ENCODE data around the gene PRSS35.

PRSS35 gene

DNA sequence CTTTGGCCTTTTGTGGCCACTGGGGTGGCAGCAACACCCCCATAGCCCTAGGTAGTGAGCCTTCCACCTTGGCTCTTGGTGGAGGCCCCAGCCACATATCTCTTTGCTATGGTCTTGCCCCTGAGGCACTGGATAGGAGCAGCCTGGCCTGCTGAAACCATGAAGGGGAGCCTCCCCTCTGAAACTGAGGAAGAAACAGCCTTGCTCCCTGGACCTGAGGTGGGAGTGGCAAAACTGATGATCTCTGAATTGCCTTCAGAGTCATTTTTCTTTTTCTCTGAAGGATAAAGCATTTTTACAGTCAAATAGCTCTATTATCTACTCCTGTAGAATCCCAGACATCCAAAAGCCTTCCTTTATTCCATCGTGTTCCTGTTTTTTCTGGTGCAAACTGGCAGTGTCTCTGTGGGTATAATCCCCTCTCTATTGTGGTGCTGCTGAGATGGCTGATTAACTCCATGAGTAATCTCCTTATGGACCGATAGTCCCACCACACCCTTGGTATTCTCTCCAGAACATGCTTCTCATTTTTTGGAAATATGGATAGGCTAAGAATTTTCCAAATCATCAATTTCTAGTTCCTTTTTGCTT is 22.0 kb upstream of the PRSS35 start (continued):
- TF ChIP-seq, protein P1, sequence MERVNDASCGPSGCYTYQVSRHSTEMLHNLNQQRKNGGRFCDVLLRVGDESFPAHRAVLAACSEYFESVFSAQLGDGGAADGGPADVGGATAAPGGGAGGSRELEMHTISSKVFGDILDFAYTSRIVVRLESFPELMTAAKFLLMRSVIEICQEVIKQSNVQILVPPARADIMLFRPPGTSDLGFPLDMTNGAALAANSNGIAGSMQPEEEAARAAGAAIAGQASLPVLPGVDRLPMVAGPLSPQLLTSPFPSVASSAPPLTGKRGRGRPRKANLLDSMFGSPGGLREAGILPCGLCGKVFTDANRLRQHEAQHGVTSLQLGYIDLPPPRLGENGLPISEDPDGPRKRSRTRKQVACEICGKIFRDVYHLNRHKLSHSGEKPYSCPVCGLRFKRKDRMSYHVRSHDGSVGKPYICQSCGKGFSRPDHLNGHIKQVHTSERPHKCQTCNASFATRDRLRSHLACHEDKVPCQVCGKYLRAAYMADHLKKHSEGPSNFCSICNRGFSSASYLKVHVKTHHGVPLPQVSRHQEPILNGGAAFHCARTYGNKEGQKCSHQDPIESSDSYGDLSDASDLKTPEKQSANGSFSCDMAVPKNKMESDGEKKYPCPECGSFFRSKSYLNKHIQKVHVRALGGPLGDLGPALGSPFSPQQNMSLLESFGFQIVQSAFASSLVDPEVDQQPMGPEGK (CRISPR knock-in tag; IDR thresholded peaks at IDR 0.05; ENCODE audit: borderline replicate concordance) = no peak
- TF ChIP-seq ZNF8 (CRISPR knock-in tag; IDR thresholded peaks at IDR 0.05) (no peak), BACH2 (CRISPR knock-in tag; IDR thresholded peaks at IDR 0.05; ENCODE audit: borderline replicate concordance) (no peak), OSR1 (CRISPR knock-in tag; IDR thresholded peaks at IDR 0.05) (no peak), SNAI2 (CRISPR knock-in tag; IDR thresholded peaks at IDR 0.05) (no peak), ISL1 (CRISPR knock-in tag; IDR thresholded peaks at IDR 0.05) (no peak)

DNA sequence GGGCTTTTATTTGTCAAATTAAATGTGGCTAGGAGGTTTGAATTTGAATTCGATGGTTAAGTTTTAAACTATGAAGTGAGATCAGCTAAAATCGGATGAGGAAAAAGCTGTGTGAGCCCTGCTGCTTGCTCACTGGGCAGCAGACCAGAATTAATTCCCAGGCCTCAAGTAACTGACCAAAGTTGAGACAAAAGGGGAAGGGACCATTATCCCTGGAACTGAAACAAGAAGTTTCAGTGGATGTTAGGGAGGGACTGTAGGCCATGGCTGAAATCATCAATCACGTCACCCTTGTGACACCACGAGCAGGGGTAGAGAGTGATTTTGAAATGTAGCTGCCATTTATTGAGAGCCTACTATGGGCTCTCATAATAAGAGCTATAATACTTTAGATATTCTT is 7.0 kb upstream of the PRSS35 start:
- ATAC-seq = no peak
- TF ChIP-seq OSR1 (CRISPR knock-in tag; IDR thresholded peaks at IDR 0.05) (no peak), GLIS3 (CRISPR knock-in tag; IDR thresholded peaks at IDR 0.05) (no peak), BACH2 (CRISPR knock-in tag; IDR thresholded peaks at IDR 0.05; ENCODE audit: borderline replicate concordance) (no peak), ZFP30 (CRISPR knock-in tag; IDR thresholded peaks at IDR 0.05) (no peak), ZC3H10 (CRISPR knock-in tag; IDR thresholded peaks at IDR 0.05) (no peak), SNAI2 (CRISPR knock-in tag; IDR thresholded peaks at IDR 0.05) (no peak), ISL1 (CRISPR knock-in tag; IDR thresholded peaks at IDR 0.05) (no peak), RARB (CRISPR knock-in tag; IDR thresholded peaks at IDR 0.05) (no peak), PPARA (CRISPR knock-in tag; IDR thresholded peaks at IDR 0.05; ENCODE audit: borderline replicate concordance) (no peak), ZFP3 (CRISPR knock-in tag; IDR thresholded peaks at IDR 0.05) (no peak), ESRRG (CRISPR knock-in tag; IDR thresholded peaks at IDR 0.05) (no peak), ZNF8 (CRISPR knock-in tag; IDR thresholded peaks at IDR 0.05) (no peak), ZNF565 (CRISPR knock-in tag; conservative IDR thresholded peaks at IDR 0.05; ENCODE audit: low read depth) (no peak), CSDC2 (CRISPR knock-in tag; IDR thresholded peaks at IDR 0.05) (no peak), ARNTL (CRISPR knock-in tag; IDR thresholded peaks at IDR 0.05; ENCODE audit: borderline replicate concordance, low read depth) (no peak)
- TF ChIP-seq, protein P2, sequence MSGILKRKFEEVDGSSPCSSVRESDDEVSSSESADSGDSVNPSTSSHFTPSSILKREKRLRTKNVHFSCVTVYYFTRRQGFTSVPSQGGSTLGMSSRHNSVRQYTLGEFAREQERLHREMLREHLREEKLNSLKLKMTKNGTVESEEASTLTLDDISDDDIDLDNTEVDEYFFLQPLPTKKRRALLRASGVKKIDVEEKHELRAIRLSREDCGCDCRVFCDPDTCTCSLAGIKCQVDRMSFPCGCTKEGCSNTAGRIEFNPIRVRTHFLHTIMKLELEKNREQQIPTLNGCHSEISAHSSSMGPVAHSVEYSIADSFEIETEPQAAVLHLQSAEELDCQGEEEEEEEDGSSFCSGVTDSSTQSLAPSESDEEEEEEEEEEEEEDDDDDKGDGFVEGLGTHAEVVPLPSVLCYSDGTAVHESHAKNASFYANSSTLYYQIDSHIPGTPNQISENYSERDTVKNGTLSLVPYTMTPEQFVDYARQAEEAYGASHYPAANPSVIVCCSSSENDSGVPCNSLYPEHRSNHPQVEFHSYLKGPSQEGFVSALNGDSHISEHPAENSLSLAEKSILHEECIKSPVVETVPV (CRISPR knock-in tag; IDR thresholded peaks at IDR 0.05) = no peak
- TF ChIP-seq, protein P3, sequence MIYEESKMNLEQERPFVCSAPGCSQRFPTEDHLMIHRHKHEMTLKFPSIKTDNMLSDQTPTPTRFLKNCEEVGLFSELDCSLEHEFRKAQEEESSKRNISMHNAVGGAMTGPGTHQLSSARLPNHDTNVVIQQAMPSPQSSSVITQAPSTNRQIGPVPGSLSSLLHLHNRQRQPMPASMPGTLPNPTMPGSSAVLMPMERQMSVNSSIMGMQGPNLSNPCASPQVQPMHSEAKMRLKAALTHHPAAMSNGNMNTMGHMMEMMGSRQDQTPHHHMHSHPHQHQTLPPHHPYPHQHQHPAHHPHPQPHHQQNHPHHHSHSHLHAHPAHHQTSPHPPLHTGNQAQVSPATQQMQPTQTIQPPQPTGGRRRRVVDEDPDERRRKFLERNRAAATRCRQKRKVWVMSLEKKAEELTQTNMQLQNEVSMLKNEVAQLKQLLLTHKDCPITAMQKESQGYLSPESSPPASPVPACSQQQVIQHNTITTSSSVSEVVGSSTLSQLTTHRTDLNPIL (CRISPR knock-in tag; IDR thresholded peaks at IDR 0.05; ENCODE audit: low read depth) = no peak
- TF ChIP-seq, protein P4, sequence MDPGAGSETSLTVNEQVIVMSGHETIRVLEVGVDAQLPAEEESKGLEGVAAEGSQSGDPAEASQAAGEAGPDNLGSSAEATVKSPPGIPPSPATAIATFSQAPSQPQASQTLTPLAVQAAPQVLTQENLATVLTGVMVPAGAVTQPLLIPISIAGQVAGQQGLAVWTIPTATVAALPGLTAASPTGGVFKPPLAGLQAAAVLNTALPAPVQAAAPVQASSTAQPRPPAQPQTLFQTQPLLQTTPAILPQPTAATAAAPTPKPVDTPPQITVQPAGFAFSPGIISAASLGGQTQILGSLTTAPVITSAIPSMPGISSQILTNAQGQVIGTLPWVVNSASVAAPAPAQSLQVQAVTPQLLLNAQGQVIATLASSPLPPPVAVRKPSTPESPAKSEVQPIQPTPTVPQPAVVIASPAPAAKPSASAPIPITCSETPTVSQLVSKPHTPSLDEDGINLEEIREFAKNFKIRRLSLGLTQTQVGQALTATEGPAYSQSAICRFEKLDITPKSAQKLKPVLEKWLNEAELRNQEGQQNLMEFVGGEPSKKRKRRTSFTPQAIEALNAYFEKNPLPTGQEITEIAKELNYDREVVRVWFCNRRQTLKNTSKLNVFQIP (CRISPR knock-in tag; IDR thresholded peaks at IDR 0.05; ENCODE audit: borderline replicate concordance, low read depth) = no peak
- TF ChIP-seq, protein P1 (CRISPR knock-in tag; IDR thresholded peaks at IDR 0.05; ENCODE audit: borderline replicate concordance) = no peak
- TF ChIP-seq, protein P5, sequence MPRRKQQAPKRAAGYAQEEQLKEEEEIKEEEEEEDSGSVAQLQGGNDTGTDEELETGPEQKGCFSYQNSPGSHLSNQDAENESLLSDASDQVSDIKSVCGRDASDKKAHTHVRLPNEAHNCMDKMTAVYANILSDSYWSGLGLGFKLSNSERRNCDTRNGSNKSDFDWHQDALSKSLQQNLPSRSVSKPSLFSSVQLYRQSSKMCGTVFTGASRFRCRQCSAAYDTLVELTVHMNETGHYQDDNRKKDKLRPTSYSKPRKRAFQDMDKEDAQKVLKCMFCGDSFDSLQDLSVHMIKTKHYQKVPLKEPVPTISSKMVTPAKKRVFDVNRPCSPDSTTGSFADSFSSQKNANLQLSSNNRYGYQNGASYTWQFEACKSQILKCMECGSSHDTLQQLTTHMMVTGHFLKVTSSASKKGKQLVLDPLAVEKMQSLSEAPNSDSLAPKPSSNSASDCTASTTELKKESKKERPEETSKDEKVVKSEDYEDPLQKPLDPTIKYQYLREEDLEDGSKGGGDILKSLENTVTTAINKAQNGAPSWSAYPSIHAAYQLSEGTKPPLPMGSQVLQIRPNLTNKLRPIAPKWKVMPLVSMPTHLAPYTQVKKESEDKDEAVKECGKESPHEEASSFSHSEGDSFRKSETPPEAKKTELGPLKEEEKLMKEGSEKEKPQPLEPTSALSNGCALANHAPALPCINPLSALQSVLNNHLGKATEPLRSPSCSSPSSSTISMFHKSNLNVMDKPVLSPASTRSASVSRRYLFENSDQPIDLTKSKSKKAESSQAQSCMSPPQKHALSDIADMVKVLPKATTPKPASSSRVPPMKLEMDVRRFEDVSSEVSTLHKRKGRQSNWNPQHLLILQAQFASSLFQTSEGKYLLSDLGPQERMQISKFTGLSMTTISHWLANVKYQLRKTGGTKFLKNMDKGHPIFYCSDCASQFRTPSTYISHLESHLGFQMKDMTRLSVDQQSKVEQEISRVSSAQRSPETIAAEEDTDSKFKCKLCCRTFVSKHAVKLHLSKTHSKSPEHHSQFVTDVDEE (CRISPR knock-in tag; IDR thresholded peaks at IDR 0.05) = no peak
